Stimulated activated CD4-positive, alpha-beta T cell treated with anti-CD3 and anti-CD28 coated beads, Interleukin-12 subunit alpha, Interleukin-12 subunit beta, amount 100 ng/mL, for 48 hours (primary cell): ENCODE measurements around the gene NPBWR2.
"Not testable (repeated sequence)": the region's sequence is repeated elsewhere in the genome, so short reads cannot be mapped to it uniquely, and the experiment has no call there.

Source experiments
- DNase-seq, 3 donors: peaks; one replicate each; pipeline ENCODE4 v3.0.0-alpha.2; 2020; ENCODE audit warnings: low read depth in 2 of 3, low spot score in 1 of 3

NPBWR2 gene

DNA sequence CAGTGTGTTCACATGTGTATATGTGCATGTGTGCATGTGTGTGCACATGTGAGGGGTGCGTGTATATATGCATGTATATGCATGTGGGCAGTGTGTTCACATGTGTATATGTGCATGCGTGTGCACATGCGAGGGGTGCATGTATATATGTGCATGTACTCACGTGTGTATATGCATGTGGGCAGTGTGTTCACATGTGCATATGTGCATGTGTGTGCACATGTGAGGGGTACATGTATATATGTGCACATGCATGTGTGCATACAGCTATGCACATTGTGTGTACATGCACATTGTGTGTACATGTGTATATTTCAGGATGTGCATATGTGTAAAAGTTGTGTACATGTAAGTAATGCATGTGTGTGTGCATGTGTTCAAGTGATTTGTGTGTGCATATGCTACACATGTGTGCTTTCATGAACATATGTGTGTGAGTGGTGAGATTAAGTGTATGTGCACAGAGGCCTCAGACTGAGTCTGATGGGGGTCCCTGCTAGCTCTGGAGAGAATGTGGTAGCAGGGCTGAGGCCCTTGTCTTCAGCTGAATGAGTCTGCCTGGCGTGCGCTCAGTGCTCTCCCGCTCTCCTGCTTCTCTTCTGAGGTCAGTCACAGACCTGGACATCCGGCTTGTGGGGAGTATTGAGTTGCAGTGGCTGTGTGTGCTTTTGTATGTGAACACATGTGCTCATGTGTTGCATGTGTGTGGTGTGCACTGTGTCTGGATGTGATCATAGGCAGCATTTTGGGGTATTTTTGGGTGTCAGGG, 37.0 kb upstream of the NPBWR2 start:
- no peak for DNase-seq

DNA sequence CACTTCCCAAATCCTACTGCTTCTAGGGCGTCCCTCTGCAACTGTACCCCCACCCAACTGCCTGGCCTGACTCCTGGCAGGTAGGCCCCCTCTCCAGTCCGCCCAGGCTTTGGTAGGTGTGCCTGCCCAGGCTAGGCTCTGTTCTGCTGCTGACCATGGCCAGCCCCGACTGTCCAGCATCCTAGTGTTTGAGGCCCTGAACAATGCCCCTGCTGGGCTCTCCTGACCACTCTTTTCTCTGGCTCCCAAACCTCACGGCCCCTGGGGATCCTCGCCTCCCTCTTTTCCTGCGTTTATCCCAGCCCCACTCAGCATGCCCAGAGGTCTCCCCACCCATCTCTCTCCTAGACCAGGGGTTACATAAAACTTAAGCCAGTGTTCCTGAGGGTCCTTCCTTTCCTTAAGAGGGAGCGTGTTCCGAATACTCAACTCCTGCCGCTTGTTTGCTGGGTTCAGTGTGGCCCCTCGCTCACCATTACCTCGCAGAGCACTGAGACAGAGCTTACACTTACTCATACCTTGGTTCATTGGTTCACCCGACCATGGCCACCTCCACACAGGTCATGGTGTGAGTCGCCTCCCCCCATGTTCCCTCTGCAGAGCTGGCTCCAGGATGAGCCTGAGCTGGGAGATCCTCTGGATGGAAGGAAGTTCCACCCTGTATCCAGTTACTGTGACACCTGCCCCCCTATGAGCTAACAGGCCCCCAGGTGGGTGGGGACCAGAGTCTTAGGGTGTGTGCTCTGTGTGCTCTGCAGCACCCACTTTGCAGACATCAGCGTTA, 35.8 kb upstream of the NPBWR2 start:
- DNase-seq = no peak

DNA sequence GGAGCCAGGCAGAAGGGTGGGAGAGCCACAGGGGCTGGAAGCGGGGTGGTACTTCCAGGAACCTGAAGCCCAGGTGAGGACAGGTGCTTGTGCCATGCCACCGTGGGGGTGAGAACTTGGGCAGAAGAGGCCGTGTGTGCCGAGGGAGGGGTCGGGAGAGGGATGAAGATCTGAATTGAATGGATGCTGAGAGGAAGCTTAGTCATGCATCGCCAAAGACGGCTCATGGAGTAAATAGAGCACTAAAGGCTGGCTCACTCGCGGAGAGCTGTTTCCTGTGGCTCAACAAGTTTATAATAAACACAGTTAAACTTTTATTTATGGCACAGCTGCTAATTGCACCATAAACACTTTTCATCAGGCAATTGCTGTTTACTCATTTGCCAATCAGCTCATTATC, 35.2 kb upstream of the NPBWR2 start:
- DNase-seq = no peak

DNA sequence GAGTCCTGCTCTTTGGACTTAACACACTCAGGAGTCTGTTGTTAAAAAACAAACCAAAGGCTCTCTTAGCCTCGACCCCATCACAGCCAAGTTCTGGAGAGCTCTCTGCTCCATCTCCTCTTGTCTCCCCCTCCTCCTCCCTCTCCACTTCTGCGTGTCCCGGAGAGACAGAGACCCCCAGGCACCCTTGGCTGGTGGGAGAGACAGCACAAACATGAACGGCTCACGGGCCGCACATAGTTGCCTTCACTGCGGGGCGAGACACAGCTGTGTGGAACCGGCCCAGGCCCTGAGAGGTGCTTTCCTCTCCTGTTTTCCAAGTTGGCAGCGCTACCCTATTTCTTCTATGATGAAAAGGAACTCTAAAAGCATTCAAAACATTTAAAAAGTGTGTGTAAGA, 33.6 kb upstream of the NPBWR2 start:
- DNase-seq = no peak

DNA sequence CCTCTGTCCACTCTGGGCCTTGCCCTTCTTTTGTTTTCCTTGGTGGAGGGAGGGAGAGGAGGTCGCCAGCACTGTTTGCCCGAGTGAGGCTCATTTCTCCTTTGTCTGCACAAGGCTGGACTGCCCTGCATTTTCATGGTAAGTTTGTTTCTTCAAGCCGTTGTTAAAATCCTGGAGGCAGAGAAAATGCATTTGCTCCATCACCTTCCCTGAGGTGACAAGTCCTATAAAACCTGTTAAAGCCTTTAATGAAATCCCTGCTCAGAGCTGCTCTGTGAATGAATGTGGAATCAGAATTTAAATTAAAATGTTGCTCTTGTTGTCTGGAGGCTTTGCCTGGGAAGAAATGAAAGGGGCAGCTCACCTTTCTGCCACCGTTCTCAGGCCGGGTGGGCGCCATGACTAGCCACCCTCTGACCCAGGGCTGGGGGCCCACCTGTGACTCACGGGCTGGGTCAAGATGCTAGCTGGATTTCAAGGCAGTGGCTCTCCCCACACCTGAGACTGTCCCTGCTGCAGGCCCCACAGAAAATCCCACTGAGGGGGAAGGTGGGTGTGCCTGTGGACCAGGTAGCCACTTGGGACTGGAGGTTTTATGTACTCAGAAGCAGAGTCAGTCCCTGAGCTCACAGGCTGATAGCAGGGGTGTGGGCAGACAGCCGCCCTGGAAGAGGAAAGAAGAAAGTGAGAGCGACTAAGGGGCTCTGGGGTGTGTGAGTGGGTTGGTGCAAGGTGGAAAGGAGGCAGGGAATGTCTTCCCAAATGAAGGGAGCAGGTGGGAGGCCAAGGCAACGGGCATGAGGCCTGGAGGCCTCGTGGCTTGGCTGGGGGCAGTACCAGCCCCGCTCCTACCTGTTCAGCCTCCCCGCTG, 32.9 kb upstream of the NPBWR2 start:
- no peak for DNase-seq

DNA sequence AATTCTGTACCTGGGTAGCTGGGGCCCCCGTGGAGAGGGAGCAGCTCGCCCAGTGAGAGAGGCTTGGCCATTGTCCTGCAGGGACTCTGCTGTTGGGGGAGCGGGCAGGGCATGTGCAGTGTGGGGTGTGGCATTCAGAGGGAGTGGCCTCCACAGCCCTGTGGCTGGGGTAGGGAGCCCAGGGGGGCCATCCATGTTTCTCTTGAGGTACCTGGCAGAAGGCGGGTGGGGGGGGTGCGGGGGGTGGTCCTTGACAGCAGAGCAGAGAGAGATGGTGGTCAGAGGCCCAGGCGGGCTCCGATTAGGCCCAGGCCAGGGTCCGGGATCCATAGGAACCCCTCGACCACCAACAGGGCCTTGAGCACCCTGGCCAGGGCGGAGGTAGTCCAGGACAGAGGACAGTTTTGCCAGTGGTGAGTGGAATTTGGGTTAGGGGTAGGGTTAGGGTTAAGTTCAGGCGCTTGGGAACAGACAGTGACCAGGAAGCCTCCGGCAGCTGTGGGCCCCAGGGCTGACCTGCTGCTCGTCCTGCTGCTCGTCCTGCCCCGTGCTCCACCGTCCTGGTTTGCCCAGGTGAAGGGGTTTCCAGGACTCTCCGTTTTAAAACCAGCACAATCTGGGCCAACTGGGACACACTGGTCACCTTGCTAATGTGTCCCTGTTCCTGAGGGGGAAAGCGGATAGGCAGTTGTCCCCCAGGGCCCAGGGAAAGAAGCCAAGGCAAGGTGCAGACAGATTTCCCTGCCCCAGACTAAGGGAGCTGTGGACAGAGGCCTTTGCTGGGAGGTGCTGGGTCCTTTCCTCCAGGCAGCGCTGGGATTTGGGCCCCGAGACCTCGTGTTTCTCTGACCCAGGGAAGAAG, 32.1 kb upstream of the NPBWR2 start:
- DNase-seq = no peak

DNA sequence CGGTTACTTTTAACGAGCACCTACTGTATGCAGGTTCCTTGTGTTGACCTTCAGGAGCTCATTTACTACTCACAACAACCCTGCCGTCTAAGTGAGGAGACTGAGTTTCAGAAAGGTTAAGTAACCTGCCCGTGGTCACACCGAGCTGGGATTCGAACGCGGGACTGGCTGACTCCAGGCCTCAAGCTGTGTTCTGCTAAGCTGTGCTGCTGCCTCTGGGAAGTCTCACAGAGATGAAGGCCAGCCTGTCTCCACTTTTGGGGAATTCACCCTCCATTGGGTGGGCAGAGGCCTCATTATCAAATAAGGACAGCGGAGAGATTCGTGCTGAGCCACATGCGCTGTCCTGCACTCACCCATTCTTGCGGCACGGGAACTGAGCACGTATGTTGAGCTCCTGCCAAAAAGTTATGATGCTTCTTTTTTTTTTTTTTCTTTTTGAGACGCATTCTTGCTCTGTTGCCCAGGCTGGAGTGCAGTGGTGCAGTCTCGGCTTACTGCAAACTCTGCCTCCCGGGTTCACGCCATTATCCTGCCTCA, 31.0 kb upstream of the NPBWR2 start:
- DNase-seq = no peak

DNA sequence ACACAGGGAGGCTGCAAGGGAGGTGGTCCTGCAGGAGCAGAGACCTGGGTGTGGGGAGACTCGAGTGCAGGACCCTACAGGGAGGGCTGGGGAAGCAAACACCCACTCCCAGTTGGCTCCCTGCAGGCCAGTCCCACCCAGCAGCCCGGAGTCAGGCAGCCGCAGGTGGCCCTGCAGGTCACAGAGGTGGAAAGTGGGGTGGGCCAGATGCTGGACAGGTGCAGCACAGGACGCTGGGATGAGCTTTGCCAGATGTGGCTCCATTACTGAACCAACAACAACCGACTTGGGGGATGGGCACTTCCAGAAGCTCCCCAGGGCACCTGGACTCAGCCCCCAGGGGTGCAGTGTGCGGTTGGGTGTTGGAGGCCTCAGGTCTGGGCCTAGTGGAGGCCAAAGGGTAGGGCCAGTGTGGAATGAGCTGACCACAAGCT, 30.2 kb upstream of the NPBWR2 start:
- DNase-seq = no peak

DNA sequence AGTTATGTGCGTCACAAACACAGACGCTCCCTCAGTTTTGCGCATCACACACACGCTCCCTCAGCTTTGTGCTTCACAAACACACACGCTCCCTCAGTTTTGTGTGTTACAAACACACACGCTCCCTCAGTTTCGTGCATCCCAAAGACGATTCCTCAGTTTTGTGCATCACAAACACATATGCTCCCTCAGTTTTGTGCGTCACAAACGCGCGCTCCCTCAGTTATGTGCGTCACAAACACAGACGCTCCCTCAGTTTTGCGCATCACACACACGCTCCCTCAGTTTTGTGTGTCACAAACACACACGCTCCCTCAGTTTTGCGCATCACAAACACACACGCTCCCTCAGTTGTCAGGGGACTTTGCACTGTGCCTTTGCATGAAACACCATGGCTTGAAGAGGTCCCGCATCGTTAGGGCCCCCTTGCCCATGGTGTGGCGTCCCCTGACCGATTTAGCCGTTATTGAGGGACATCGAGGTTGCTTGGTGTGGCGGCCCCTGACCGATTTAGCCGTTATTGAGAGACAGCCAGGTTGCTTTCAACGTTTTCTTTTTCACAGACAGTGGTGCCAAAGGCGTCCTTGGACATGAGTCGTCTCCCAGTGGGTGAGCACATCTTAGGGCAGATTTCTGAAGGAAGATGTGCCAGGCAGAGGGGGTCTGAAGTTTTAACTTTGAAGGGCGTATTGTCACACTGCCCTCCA, 28.8 kb upstream of the NPBWR2 start:
- DNase-seq = no peak

DNA sequence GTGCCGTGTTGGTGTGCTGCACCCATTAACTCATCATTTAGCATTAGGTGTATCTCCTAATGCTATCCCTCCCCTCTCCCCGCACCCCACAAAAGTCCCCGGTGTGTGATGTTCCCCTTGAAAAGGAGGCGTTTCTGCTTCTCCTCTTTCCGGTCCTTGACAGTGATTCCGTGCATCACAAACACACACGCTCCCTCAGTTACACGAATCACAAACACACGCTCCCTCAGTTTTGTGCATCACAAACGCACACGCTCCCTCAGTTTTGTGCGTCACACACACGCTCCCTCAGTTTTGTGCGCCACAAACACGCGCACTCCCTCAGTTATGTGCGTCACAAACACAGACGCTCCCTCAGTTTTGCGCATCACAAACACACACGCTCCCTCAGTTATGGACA, 27.4 kb upstream of the NPBWR2 start:
- DNase-seq = not testable (repeated sequence)

DNA sequence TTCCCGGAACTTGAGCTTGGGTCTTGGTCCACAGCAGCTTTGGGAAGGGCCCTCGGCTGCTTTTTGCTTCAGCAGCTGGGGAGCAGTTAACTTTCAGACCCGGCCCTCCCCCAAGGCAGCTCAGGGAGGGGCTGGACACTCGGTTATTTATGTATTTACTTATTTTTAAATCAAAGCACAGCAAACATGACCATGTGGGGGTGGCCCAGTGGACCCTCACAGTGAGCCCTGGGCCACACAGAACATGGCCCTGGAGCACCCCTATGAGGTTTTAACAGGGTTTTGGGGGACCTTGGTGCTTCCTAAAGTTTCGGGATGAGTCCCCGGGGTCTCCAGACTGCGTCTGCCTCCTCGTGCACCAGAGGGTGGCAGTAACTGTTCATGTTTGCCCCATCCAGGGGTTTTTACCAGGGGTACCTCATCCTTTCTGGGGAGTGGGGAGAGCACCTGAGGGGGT, 26.6 kb upstream of the NPBWR2 start:
- no peak for DNase-seq

DNA sequence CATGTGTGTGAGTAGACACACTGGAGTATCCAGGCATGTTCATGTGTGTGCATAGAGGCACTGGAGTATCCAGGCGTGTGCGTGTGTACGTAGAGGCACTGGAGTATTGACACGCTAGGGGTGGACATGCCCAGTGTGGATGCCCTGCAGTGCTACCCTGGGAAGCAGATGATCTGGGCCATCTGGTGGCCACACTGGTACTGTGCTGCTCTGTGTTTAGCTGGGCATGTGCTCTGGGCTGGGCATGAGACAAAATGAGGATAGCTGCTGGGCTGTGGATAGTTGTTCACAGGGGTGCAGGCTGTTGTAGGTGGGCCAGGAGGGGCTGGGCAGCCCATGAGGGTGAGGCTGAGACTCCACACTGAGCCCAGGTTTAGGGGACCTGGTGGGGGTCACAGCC, 24.0 kb upstream of the NPBWR2 start:
- DNase-seq = no peak

DNA sequence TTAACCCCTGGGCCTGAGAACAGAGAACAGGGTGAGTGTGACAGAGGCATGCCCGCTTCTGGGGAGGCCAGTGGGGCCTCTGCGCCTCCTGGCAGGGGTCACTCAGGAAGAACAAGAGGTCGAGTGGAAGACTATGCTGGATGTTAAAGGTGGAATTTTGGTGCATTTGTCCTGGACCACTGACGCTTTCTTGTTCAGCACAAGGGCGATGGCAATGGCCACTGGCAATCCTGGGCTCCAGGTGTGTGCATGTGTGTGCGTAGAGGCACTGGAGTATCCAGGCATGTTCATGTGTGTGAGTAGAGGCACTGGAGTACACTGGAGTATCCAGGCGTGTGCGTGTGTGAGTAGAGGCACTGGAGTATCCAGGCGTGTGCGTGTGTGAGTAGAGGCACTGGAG, 23.5 kb upstream of the NPBWR2 start:
- DNase-seq = no peak

DNA sequence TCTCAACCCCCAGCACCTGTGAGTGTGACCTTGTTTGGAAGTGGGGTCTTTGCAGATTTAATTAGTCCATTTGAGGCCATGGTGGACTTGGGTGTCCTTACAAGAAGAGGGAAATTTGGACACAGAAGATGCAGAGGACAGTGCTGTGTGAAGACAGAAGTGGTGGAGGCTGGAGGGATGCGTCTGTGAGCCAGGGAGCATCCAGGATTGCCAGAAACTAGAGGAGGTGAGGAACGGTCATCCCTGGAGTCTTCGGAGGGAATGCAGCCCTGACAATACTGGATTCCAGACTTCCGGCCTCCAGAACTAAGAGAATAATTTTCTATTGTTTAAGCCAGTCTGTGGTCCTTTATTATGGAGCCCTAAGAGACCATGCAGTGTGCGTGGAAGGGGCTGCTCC, 22.9 kb upstream of the NPBWR2 start:
- no peak for DNase-seq

DNA sequence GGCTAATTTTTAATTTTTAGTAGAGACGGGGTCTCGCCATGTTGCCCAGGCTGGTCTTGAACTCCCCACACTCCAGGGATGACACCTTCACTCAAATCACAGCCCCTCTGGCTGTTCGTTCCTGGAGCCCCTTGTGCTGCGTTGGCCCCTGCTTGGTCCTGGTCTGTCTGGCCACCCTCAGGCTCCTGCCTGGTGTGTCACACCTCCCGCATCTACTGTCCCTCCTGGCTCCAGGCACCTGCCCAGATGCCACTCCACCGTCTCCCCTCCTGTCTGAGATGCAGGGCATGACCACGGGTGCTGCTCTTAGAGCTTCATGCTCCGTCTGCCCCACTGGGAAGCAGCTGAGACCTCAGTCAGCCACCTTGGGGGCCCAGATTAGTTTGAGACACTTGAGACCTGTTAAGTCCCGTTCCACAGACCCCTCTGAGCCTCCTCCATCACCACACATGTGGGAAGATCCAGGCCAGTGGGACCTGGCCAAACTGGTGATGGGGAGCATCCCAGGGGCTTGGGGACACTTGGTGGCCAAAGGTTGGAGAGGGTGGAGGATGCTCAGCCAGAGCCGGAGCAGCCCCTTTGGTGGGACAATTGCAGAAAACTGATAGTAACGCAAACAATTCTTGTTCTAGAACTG, 21.9 kb upstream of the NPBWR2 start:
- DNase-seq = no peak

DNA sequence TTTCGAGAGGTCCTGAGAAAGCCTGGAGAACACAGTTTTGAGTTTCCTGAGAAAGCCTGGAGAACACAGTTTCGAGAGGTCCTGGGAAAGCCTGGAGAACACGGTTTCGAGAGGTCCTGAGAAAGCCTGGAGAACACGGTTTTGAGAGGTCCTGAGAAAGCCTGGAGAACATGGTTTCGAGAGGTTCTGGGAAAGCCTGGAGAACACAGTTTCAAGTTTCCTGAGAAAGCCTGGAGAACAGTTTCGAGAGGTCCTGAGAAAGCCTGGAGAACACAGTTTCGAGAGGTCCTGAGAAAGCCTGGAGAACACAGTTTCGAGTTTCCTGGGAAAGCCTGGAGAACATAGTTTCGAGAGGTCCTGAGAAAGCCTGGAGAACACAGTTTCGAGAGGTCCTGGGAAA, 16.2 kb upstream of the NPBWR2 start:
- not testable (repeated sequence) for DNase-seq

DNA sequence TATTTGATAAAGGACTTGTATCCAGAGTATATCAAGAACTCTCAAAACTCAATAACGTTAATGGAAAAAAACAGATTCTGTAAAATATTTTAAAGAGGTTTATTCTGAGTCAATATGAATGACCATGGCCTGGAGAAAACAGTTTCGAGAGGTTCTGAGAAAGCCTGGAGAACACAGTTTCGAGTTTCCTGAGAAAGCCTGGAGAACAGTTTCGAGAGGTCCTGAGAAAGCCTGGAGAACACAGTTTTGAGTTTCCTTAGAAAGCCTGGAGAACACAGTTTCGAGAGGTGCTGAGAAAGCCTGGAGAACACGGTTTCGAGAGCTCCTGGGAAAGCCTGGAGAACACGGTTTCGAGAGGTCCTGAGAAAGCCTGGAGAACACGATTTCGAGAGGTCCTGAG, 15.6 kb upstream of the NPBWR2 start:
- not testable (repeated sequence) for DNase-seq

DNA sequence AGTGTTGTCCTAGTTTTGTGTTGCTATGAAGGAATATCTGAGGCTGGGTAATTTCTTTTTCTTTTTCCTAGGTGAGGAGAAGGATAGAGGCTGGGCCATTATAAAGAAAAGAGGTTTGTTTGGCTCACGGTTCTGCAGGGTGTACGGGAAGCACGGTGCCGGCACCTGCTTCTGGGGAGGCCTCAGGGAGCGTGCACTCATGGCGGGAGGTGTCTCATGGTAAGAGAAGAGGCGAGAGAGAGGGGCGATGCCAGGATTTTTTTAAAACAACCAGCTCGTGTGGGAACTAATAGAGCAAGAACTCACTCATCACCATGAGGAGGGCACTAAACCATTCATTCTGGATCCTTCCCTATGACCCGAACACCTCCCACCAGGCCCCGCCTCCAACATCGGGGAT, 14.2 kb upstream of the NPBWR2 start:
- no peak for DNase-seq

DNA sequence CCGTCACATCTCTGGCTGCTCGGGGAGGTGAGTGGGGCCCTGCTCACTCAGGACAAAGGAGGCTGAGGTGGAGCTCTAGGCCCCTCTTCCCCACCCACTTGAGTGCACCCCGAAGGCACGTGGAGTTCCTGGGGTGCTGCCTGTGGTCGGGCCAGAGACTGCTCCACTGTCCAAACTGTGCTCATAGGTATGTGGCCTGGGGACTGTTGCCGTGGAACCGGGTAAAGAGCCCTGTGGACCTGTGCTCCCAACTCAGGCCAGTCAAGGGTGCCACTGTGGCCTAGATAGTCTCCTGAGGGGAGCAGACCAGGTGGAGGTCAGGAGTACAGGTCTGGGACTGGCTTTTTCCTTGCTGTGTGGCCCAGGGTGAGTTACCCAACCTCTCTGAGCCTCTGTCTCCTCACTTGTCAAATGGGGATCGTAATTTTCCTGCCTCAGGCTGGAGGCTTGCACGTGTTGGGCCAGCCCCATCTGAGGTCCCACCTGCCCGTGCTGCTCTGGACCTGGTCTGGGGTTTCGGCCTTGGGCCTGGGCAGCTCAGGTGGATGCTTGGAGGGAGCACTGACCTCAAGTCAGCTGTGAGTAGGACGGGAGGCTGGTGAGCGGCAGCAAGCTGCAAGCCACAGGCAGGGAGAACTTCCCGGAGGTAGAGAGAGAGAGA, 12.4 kb upstream of the NPBWR2 start:
- DNase-seq = no peak
